CD8-positive, alpha-beta memory T cell (primary cell): ENCODE data around the gene CHURC1. TPM values are rescaled to one million over a fixed set of nuclear protein-coding genes. Genes with fewer than 3 reads are reported as not detected.

Experiments used
- CTCF ChIA-PET: fragments of 350-600 bp; sonication (Branson Sonifier 250); formaldehyde crosslinking; loops from one replicate; lab custom pipeline; 2021; ENCODE audit warnings: antibody characterized with exemption; lab: Charles Lee
- POLR2A ChIA-PET: fragments of 350-600 bp; sonication (Branson Sonifier 250); formaldehyde crosslinking; loops from one replicate; lab custom pipeline; 2021; ENCODE audit warnings: antibody characterized with exemption; lab: Charles Lee
- DNase-seq, 5 donors: peaks; one replicate each; pipeline versions ENCODE4 v3.0.0 to v3.0.0-alpha.2; 2020 to 2022; ENCODE audit warnings: mixed read lengths in 1 of 5
- H3K27ac ChIP-seq: one replicate; pipeline ENCODE4 v1.7.0; 2013; ENCODE audit warnings: low read depth, mild to moderate bottlenecking, low read length, moderate library complexity
- H3K27me3 ChIP-seq: 2 replicates; pipeline ENCODE4 v1.7.0; 2013; ENCODE audit warnings: low read length, mild to moderate bottlenecking; ENCODE audit not compliant: insufficient read depth, poor library complexity, severe bottlenecking
- H3K36me3 ChIP-seq: 2 replicates; pipeline ENCODE4 v1.7.0; 2013; ENCODE audit warnings: mild to moderate bottlenecking, low read length, moderate library complexity; ENCODE audit not compliant: insufficient read depth
- H3K4me1 ChIP-seq: 2 replicates; pipeline ENCODE4 v1.7.0; 2013; ENCODE audit warnings: mild to moderate bottlenecking, low read length, moderate library complexity; ENCODE audit not compliant: insufficient read depth
- H3K4me3 ChIP-seq: 2 replicates; pipeline ENCODE4 v1.7.0; 2013; ENCODE audit warnings: mild to moderate bottlenecking, low read length
- H3K9me3 ChIP-seq: 2 replicates; pipeline ENCODE4 v1.7.0; 2013; ENCODE audit warnings: mild to moderate bottlenecking, low read length
- H3K27ac Mint-ChIP-seq, 8 donors: one replicate each; pipeline ENCODE4 v1.8.0; 2020 to 2021; ENCODE audit warnings: mixed read lengths in 8 of 8, mild to moderate bottlenecking in 6 of 8, inconsistent platforms in 3 of 8, moderate library complexity in 3 of 8
- H3K27me3 Mint-ChIP-seq, 2 donors: one replicate each; pipeline ENCODE4 v1.8.0; 2020 to 2021; ENCODE audit warnings: mixed read lengths in 2 of 2, mild to moderate bottlenecking in 1 of 2, moderate library complexity in 1 of 2
- H3K36me3 Mint-ChIP-seq, 3 donors: one replicate each; pipeline ENCODE4 v1.8.0; 2020 to 2021; ENCODE audit warnings: mixed read lengths in 3 of 3, inconsistent platforms in 1 of 3, mild to moderate bottlenecking in 1 of 3
- H3K4me1 Mint-ChIP-seq, 3 donors: one replicate each; pipeline ENCODE4 v1.8.0; 2020 to 2021; ENCODE audit warnings: mixed read lengths in 3 of 3, inconsistent platforms in 1 of 3, mild to moderate bottlenecking in 1 of 3
- H3K4me3 Mint-ChIP-seq, 7 donors: one replicate each; pipeline ENCODE4 v1.8.0; 2020 to 2021; ENCODE audit warnings: mixed read lengths in 7 of 7, mild to moderate bottlenecking in 6 of 7, moderate library complexity in 4 of 7, inconsistent platforms in 2 of 7
- H3K9me3 Mint-ChIP-seq, 5 donors: one replicate each; pipeline ENCODE4 v1.8.0; 2020 to 2022; ENCODE audit warnings: mixed read lengths in 5 of 5, mild to moderate bottlenecking in 3 of 5, moderate library complexity in 2 of 5, inconsistent platforms in 1 of 5
- polyA plus RNA-seq: library from polyadenylated mRNA; unstranded; fragments of 300-500 nt; fragmentation: Illumina TruSeq; gene quantifications from one replicate; pipeline ENCODE4 v1.2.3, GENCODE V29; 2021
- total RNA-seq, 2 experiments: library from RNA; stranded (reverse); gene quantifications; one replicate each; pipeline ENCODE4 v1.2.3, GENCODE V29; 2021

Gene CHURC1
- total and polyA plus RNA-seq, 3 experiments from 2014 or later: 44.0 to 171 (median 54.8) TPM

GRCh38 chr14:64965356-64966000, 51.2 kb downstream of the CHURC1 start:
- POLR2A ChIA-PET: no interaction called here
- Mint-ChIP-seq H3K36me3 (peaks cover 0 to 4% (median 0%) of the 10 kb centered on the region in 3 donors), H3K4me3 (no peak overlapping the region), H3K27me3 (no peaks in the 10 kb centered on the region), H3K4me1 (peaks cover 8% of the 10 kb centered on the region in 3 donors), H3K9me3 (no peaks in the 10 kb centered on the region), H3K27ac (peak overlapping the region in 1 of 8 donors; percentile 68)
- no peaks in the 10 kb centered on the region for H3K9me3 ChIP-seq
- H3K36me3 ChIP-seq: no peaks in the 10 kb centered on the region
- H3K27ac ChIP-seq: no peak overlapping the region
- peaks cover 1% of the 10 kb centered on the region for H3K4me1 ChIP-seq
- CTCF ChIA-PET: interaction anchor here (0.7 to 1.3 kb wide), 5 partner anchors 9 to 142 kb away, joined by 3 to 4 read pairs (median 3); partner anchors contain the start of gene FNTB
- no peak overlapping the region for H3K4me3 ChIP-seq
- no peaks in the 10 kb centered on the region for H3K27me3 ChIP-seq
- DNase-seq: peak in 1 of 5 donors; percentile 24

DNA sequence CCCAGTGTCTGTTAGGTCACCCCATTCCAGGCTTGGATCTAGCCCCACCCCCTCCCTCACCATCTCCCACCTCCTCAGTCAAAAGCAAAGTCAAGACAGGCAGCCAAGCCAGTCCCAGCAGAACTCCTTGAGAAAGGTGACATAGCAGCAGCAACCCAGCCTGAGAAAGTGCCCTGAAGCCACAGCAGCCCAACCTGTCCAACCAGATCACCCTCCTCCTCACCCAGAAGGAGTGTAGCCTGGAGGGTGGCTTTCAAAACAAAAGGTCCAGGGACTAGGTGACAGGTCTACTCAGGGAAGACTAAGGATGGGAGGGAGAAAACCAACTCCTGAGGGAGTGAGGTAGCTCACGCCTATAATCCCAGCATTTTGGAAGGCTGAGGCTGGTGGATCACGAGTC, 52.7 kb downstream of the CHURC1 start:
- Mint-ChIP-seq H3K4me3 (no peak overlapping the region), H3K36me3 (peaks cover 0 to 4% (median 0%) of the 10 kb centered on the region in 3 donors), H3K27me3 (no peaks in the 10 kb centered on the region), H3K4me1 (peaks cover 14 to 17% (median 17%) of the 10 kb centered on the region in 3 donors), H3K27ac (peak overlapping the region in 1 of 8 donors; percentile 54), H3K9me3 (no peaks in the 10 kb centered on the region)
- H3K4me1 ChIP-seq: peaks cover 12% of the 10 kb centered on the region
- no peak for DNase-seq
- H3K27ac ChIP-seq: no peak overlapping the region
- H3K9me3 ChIP-seq: no peaks in the 10 kb centered on the region
- CTCF ChIA-PET: no interaction called here
- POLR2A ChIA-PET: no interaction called here
- no peaks in the 10 kb centered on the region for H3K27me3 ChIP-seq
- no peak overlapping the region for H3K4me3 ChIP-seq
- no peaks in the 10 kb centered on the region for H3K36me3 ChIP-seq

GRCh38 chr14:64968167-64968566, 53.9 kb downstream of the CHURC1 start:
- CTCF ChIA-PET: no interaction called here

GRCh38 chr14:64968651-64969050, 54.4 kb downstream of the CHURC1 start:
- peak in 1 of 5 donors; percentile 3 for DNase-seq
- no peaks in the 10 kb centered on the region for H3K27me3 Mint-ChIP-seq
- Histone ChIP-seq H3K9me3 (no peaks in the 10 kb centered on the region), H3K27me3 (no peaks in the 10 kb centered on the region), H3K4me3 (no peak overlapping the region), H3K36me3 (no peaks in the 10 kb centered on the region), H3K4me1 (peaks cover 19% of the 10 kb centered on the region), H3K27ac (no peak overlapping the region)
- peak overlapping the region in 2 of 8 donors; percentile 23 to 52 for H3K27ac Mint-ChIP-seq
- CTCF ChIA-PET: no interaction called here
- POLR2A ChIA-PET: no interaction called here
- H3K4me3 Mint-ChIP-seq: no peak overlapping the region
- peaks cover 15 to 19% (median 17%) of the 10 kb centered on the region in 3 donors for H3K4me1 Mint-ChIP-seq
- H3K36me3 Mint-ChIP-seq: peaks cover 0 to 4% (median 0%) of the 10 kb centered on the region in 3 donors
- H3K9me3 Mint-ChIP-seq: no peaks in the 10 kb centered on the region

More at GRCh38 chr14:64968167-64968566, 53.9 kb downstream of the CHURC1 start:
- peak in 1 of 5 donors; percentile 18 for DNase-seq
- Histone ChIP-seq H3K9me3 (no peaks in the 10 kb centered on the region), H3K27me3 (no peaks in the 10 kb centered on the region), H3K4me1 (peaks cover 19% of the 10 kb centered on the region), H3K4me3 (no peak overlapping the region), H3K27ac (no peak overlapping the region), H3K36me3 (no peaks in the 10 kb centered on the region)
- no peak overlapping the region for H3K4me3 Mint-ChIP-seq
- H3K9me3 Mint-ChIP-seq: no peaks in the 10 kb centered on the region
- peak overlapping the region in 3 of 8 donors; percentile 23 to 86 (median 68) for H3K27ac Mint-ChIP-seq
- POLR2A ChIA-PET: no interaction called here
- no peaks in the 10 kb centered on the region for H3K27me3 Mint-ChIP-seq
- H3K4me1 Mint-ChIP-seq: peaks cover 15 to 19% (median 17%) of the 10 kb centered on the region in 3 donors
- peaks cover 0 to 4% (median 0%) of the 10 kb centered on the region in 3 donors for H3K36me3 Mint-ChIP-seq

DNA sequence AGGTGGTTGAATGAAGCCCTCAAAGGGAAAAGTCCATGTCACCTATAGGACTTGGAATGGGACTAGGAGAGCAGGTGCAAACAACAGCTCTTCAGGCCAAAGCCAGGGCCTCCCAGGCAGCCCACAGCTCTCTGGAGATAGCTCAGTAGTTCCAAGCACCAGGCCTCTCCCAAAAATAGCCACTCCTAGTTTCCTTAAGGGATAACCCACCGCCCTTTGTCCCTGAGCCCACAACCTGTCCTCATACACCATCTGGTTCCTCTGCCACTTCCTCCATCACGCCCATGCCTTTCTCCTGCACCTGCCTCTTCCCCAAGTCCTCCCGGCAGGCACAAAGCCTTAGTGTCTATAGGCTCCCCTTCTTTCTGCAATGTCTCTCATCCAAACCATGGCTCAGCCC, 55.8 kb downstream of the CHURC1 start:
- peak overlapping the region in 5 of 7 donors; percentile 10 to 82 (median 41) for H3K4me3 Mint-ChIP-seq
- H3K27me3 ChIP-seq: no peaks in the 10 kb centered on the region
- ChIA-PET CTCF (interaction anchor here (1.0 to 2.2 kb wide), 2 partner anchors 16 to 59 kb away, joined by 3 to 9 read pairs; partner anchors contain the start of gene FNTB), POLR2A (interaction anchor here (1.4 kb wide), 1 partner anchor 56 kb away, joined by 4 read pairs; the partner anchor contains the start of gene CHURC1)
- no peak overlapping the region for H3K4me3 ChIP-seq
- H3K36me3 ChIP-seq: no peaks in the 10 kb centered on the region
- peaks cover 19% of the 10 kb centered on the region for H3K4me1 ChIP-seq
- peaks cover 15 to 19% (median 17%) of the 10 kb centered on the region in 3 donors for H3K4me1 Mint-ChIP-seq
- no peaks in the 10 kb centered on the region for H3K9me3 ChIP-seq
- H3K36me3 Mint-ChIP-seq: peaks cover 0 to 2% (median 0%) of the 10 kb centered on the region in 3 donors
- no peak overlapping the region for H3K27ac ChIP-seq
- H3K9me3 Mint-ChIP-seq: no peaks in the 10 kb centered on the region
- H3K27me3 Mint-ChIP-seq: no peaks in the 10 kb centered on the region
- DNase-seq: peak in 1 of 5 donors; percentile 17
- H3K27ac Mint-ChIP-seq: peak overlapping the region in 6 of 8 donors; percentile 0 to 89 (median 28)

- peak overlapping the region in 6 of 8 donors; percentile 26 to 83 (median 58) for H3K27ac Mint-ChIP-seq
- Histone ChIP-seq H3K4me3 (no peak overlapping the region), H3K27me3 (no peaks in the 10 kb centered on the region), H3K9me3 (no peaks in the 10 kb centered on the region), H3K27ac (no peak overlapping the region), H3K4me1 (peaks cover 19% of the 10 kb centered on the region), H3K36me3 (no peaks in the 10 kb centered on the region)
- H3K36me3 Mint-ChIP-seq: no peaks in the 10 kb centered on the region
- CTCF ChIA-PET: interaction anchor here (1.0 to 2.2 kb wide), 2 partner anchors 15 to 60 kb away, joined by 3 to 9 read pairs; partner anchors contain the start of gene FNTB
- peak in 1 of 5 donors; percentile 32 for DNase-seq
- no peaks in the 10 kb centered on the region for H3K27me3 Mint-ChIP-seq
- POLR2A ChIA-PET: interaction anchor here (0.9 to 1.4 kb wide), 2 partner anchors 57 kb away, joined by 4 to 6 read pairs; partner anchors contain the start of gene CHURC1
- peaks cover 15 to 19% (median 17%) of the 10 kb centered on the region in 3 donors for H3K4me1 Mint-ChIP-seq
- H3K9me3 Mint-ChIP-seq: no peaks in the 10 kb centered on the region
- H3K4me3 Mint-ChIP-seq: peak overlapping the region; percentile 53 to 92 (median 82)
Measured at GRCh38 chr14:64970776-64971477, 56.7 kb downstream of the CHURC1 start.

- H3K27me3 ChIP-seq: no peaks in the 10 kb centered on the region
- H3K4me3 ChIP-seq: peak overlapping the region; percentile 53
- peak overlapping the region; percentile 53 to 92 (median 82) for H3K4me3 Mint-ChIP-seq
- H3K4me1 ChIP-seq: peaks cover 19% of the 10 kb centered on the region
- H3K4me1 Mint-ChIP-seq: peaks cover 15 to 19% (median 16%) of the 10 kb centered on the region in 3 donors
- H3K36me3 Mint-ChIP-seq: no peaks in the 10 kb centered on the region
- ChIA-PET CTCF (interaction anchor here (2.2 kb wide), 1 partner anchor 15 kb away, joined by 9 read pairs; the partner anchor contains the start of gene FNTB), POLR2A (interaction anchor here (0.9 kb wide), 1 partner anchor 57 kb away, joined by 6 read pairs; the partner anchor contains the start of gene CHURC1)
- no peaks in the 10 kb centered on the region for H3K9me3 Mint-ChIP-seq
- H3K9me3 ChIP-seq: no peaks in the 10 kb centered on the region
- no peaks in the 10 kb centered on the region for H3K27me3 Mint-ChIP-seq
- H3K36me3 ChIP-seq: no peaks in the 10 kb centered on the region
- peak overlapping the region in 5 of 8 donors; percentile 39 to 83 (median 63) for H3K27ac Mint-ChIP-seq
- no peak overlapping the region for H3K27ac ChIP-seq
- DNase-seq: peak in 1 of 5 donors; percentile 42
Measured at GRCh38 chr14:64971491-64971942, 57.3 kb downstream of the CHURC1 start.
